Heart right ventricle (tissue), 16 donors: ENCODE data around the gene ACOD1. TPM values are rescaled to one million over a fixed set of nuclear protein-coding genes. Genes with fewer than 3 reads are reported as not detected.

ENCODE experiments used
- ATAC-seq, 8 donors: fragments of 200-7000 bp; cut with Tn5 transposase; one replicate each; pipeline ENCODE4 v1.9.1; 2020; ENCODE audit warnings: mild to moderate bottlenecking in 8 of 8, moderate library complexity in 8 of 8, moderate number of reproducible peaks in 1 of 8
- DNase-seq, 2 donors: peaks; one replicate each; pipeline ENCODE4 v3.0.0-alpha.2; 2020
- H3K27ac ChIP-seq, 10 donors: fragments of 200-600 bp; sonication (generic) in 2 of 10; one replicate each; pipeline versions ENCODE4 v1.5.0 to v1.8.0; 2020 to 2022; ENCODE audit warnings: mild to moderate bottlenecking in 3 of 10
- H3K27me3 ChIP-seq, 7 donors: fragments of 200-600 bp; one replicate each; pipeline ENCODE4 v1.8.0; 2021 to 2022; ENCODE audit warnings: mild to moderate bottlenecking in 2 of 7
- H3K36me3 ChIP-seq, 9 donors: fragments of 200-600 bp; sonication (generic) in 1 of 9; one replicate each; pipeline versions ENCODE4 v1.5.0 to v1.8.0; 2020 to 2022; ENCODE audit warnings: mild to moderate bottlenecking in 2 of 9
- H3K4me1 ChIP-seq, 9 donors: fragments of 200-600 bp; sonication (generic) in 1 of 9; one replicate each; pipeline versions ENCODE4 v1.5.0 to v1.8.0; 2020 to 2022; ENCODE audit warnings: mild to moderate bottlenecking in 4 of 9
- H3K4me3 ChIP-seq, 10 donors: fragments of 200-600 bp; sonication (generic) in 2 of 10; one replicate each; pipeline versions ENCODE4 v1.5.0 to v1.8.0; 2020 to 2022; ENCODE audit warnings: mild to moderate bottlenecking in 7 of 10, moderate library complexity in 2 of 10
- H3K9me3 ChIP-seq, 11 donors: fragments of 200-600 bp in 10 of 11; sonication (generic) in 2 of 11; one replicate each; pipeline versions ENCODE4 v1.5.0 to v1.8.0; 2013 to 2022; ENCODE audit warnings: mild to moderate bottlenecking in 2 of 11, control low read depth in 1 of 11, moderate library complexity in 1 of 11
- CTCF ChIP-seq, 9 donors: fragments of 200-600 bp; sonication (generic) in 2 of 9; IDR thresholded peaks; one replicate each; pipeline versions ENCODE4 v1.5.0 to v1.8.0; 2021 to 2022; ENCODE audit warnings: antibody characterized with exemption in 9 of 9, mild to moderate bottlenecking in 5 of 9, moderate library complexity in 1 of 9
- WGBS, 2 donors: extraction: QIAGEN DNeasy Blood & Tissue Kit; methylation state at CpG; one replicate each; pipeline ENCODE4 v1.1.7; 2013; ENCODE audit warnings: inconsistent platforms in 1 of 2; 5-methylcytosine and 5-hydroxymethylcytosine counted together
- intact Hi-C, 10 donors: fragments of 100-400 bp; cut with DNase I; formaldehyde crosslinking; loops; one replicate each; pipeline versions ENCODE4 v1.11.1 to v1.14.2; 2022
- polyA plus RNA-seq, 2 donors: library from polyadenylated mRNA; stranded (reverse); fragments of 200-250 nt; gene quantifications; one replicate each; pipeline ENCODE4 v1.2.3, GENCODE V29; 2013
- total RNA-seq, 10 donors: library from RNA; stranded (reverse); fragmentation: NEBNext Ultra II Directional in 3 of 10; extraction: Animal tissue kit (Norgen Biotek cat#: 25700) in 3 of 10; gene quantifications; one replicate each; pipeline versions ENCODE4 v1.2.1 to v1.2.4, GENCODE V29; 2021 to 2023
- donor health status: Arrhythmogenic right ventricular cardiomyopathy.
- donor health status: ischemic (EF 13 %, LVEDD 7.1; RV severe dilation, severe dysfunction).
- donor health status: healthy with polysubstance abuse.
- donor health status: DM: no; HTN: yes; CAD: no.
- donor health status: DM: no; HTN: no; CAD: no.
- donor health status: ischemic (EF 25% LVEDD 6.9; RV normal size, moderate dysfunction).
- donor health status: ischemic (EF 25% LVEDD 5.7; RV mildly dilated, moderate dysfunction).
- donor health status: healthy.
- donor health status: DM: yes; HTN: yes; CAD: no.
- donor health status: Ischemic cardiomyopathy.
- donor health status: ischemic (EF 35%, LVEDD 5.7; RV mildly dilated, moderate dysfunction).
- donor health status: nonischemic (EF 11% LVEDD 7.7; RV severe dilation, severe dysfunction).
- donor health status: DM: yes; HTN: yes; CAD: no.
- donor health status: PGD.
- donor health status: ischemic (EF 29% LVEDD 5.4; RV normal size, mild dysfunction).
- donor health status: nonischemic (EF 23%, LVEDD 6.1; RV moderate dilation, normal function).

The ACOD1 gene
- total and polyA plus RNA-seq, 12 donors = 0.51 TPM; not detected in 11

GRCh38 chr13:76968041-76968440 is 19.7 kb downstream of the ACOD1 start:
- intact Hi-C loops = no loop called here
- Histone ChIP-seq H3K4me1 (peaks cover 0 to 17% (median 0%) of the 10 kb centered on the region in 9 donors), H3K4me3 (no peak overlapping the region), H3K36me3 (no peaks in the 10 kb centered on the region), H3K9me3 (no peaks in the 10 kb centered on the region), H3K27me3 (peaks cover 0 to 12% (median 4%) of the 10 kb centered on the region in 7 donors), H3K27ac (no peak overlapping the region)
- no peak for TF ChIP-seq CTCF (IDR thresholded peaks at IDR 0.05)
- DNase-seq (no peak), ATAC-seq (no peak)
- WGBS, 2 donors = 65 to 66% methylated on average over 6 of the region's 6 CpGs

- Histone ChIP-seq H3K36me3 (no peaks in the 10 kb centered on the region), H3K4me3 (no peak overlapping the region), H3K27ac (no peak overlapping the region), H3K9me3 (no peaks in the 10 kb centered on the region), H3K27me3 (peaks cover 0 to 18% (median 6%) of the 10 kb centered on the region in 7 donors), H3K4me1 (peaks cover 0 to 17% (median 0%) of the 10 kb centered on the region in 9 donors)
- WGBS, 2 donors = 91 to 96% methylated on average over 5 of the region's 5 CpGs
- no peak for ATAC-seq
- intact Hi-C loops = no loop called here
- DNase-seq = no peak
- TF ChIP-seq CTCF (IDR thresholded peaks at IDR 0.05) = no peak
Observed at GRCh38 chr13:76969488-76970365, 21.4 kb downstream of the ACOD1 start.

- H3K27me3 ChIP-seq = peaks cover 0 to 28% (median 7%) of the 10 kb centered on the region in 7 donors
- H3K36me3 ChIP-seq = no peaks in the 10 kb centered on the region
- no peak overlapping the region for H3K27ac ChIP-seq
- no peak for DNase-seq
- 60 to 62% methylated on average over 3 of the region's 3 CpGs for WGBS, 2 donors
- peaks cover 0 to 6% (median 0%) of the 10 kb centered on the region in 9 donors for H3K4me1 ChIP-seq
- no peaks in the 10 kb centered on the region for H3K9me3 ChIP-seq
- no peak for TF ChIP-seq CTCF (IDR thresholded peaks at IDR 0.05)
- intact Hi-C loops = no loop called here
- no peak overlapping the region for H3K4me3 ChIP-seq
- ATAC-seq = no peak
Observed at GRCh38 chr13:76971215-76971614, 22.9 kb downstream of the ACOD1 start.

GRCh38 chr13:76971851-76972829 is 23.8 kb downstream of the ACOD1 start:
- DNase-seq = no peak
- H3K27me3 ChIP-seq = peaks cover 0 to 31% (median 7%) of the 10 kb centered on the region in 7 donors
- intact Hi-C loops = no loop called here
- no peaks in the 10 kb centered on the region for H3K9me3 ChIP-seq
- no peak for ATAC-seq
- no peak for TF ChIP-seq CTCF (IDR thresholded peaks at IDR 0.05)
- no peak overlapping the region for H3K4me3 ChIP-seq
- no peak overlapping the region for H3K27ac ChIP-seq
- H3K4me1 ChIP-seq = peaks cover 0 to 5% (median 0%) of the 10 kb centered on the region in 9 donors
- WGBS, 2 donors = 40 to 45% methylated on average over 19 of the region's 19 CpGs
- no peaks in the 10 kb centered on the region for H3K36me3 ChIP-seq
